A549 (cell line): ENCODE data around the gene TTC34. TPM values are rescaled to one million over a fixed set of nuclear protein-coding genes. Genes with fewer than 3 reads are reported as not detected.

Source experiments
- ATAC-seq, 2 experiments: fragments of 200-7000 bp in 1 of 2; fragments of >200 bp in 1 of 2; cut with Nextera tagmentation in 1 of 2; cut with Tn5 transposase in 1 of 2; 3 replicates each; pipeline versions ENCODE4 v1.8.0 to v1.9.1; 2018 to 2020; ENCODE audit warnings: mild to moderate bottlenecking in 1 of 2, moderate library complexity in 1 of 2
- CTCF ChIA-PET: fragments of 300-600 bp; sonication (Branson Sonifier 250); formaldehyde crosslinking; extraction: SDS; loops from one replicate; lab custom pipeline; 2021; ENCODE audit warnings: antibody characterized with exemption, inconsistent platforms; lab: Yijun Ruan, JAX
- POLR2A ChIA-PET: fragments of 350-600 bp; formaldehyde crosslinking; extraction: SDS; loops from one replicate; lab custom pipeline; 2021; ENCODE audit warnings: antibody characterized with exemption, inconsistent platforms; lab: Yijun Ruan, JAX
- DNase-seq, 2 experiments: peaks; one replicate each; pipeline versions ENCODE4 v3.0.0 to v3.0.0-alpha.2; 2011 to 2016; ENCODE audit warnings: low read depth in 1 of 2, low spot score in 1 of 2
- FAIRE-seq: peaks from 2 replicates; lab custom pipeline; 2011; peaks lifted over from hg19 to GRCh38; lab: Jason Lieb, UNC
- H3K27ac ChIP-seq, 2 experiments: fragments of >200 bp; sonication (Bioruptor Twin); formaldehyde crosslinking; 3 replicates each; pipeline ENCODE4 v1.5.1; 2016 to 2017
- H3K4me1 ChIP-seq: fragments of >200 bp; sonication (Bioruptor Twin); formaldehyde crosslinking; 3 replicates; pipeline ENCODE4 v1.6.1; 2016
- H3K4me2 ChIP-seq: fragments of >200 bp; sonication (Bioruptor Twin); formaldehyde crosslinking; 3 replicates; pipeline ENCODE4 v1.6.1; 2016
- H3K4me3 ChIP-seq: fragments of >200 bp; sonication (Bioruptor Twin); formaldehyde crosslinking; 3 replicates; pipeline ENCODE4 v1.5.1; 2016
- H3K9me3 ChIP-seq: fragments of >200 bp; sonication (Bioruptor Twin); formaldehyde crosslinking; 3 replicates; pipeline ENCODE4 v1.6.1; 2016
- ATOH8 ChIP-seq: fragments of 250-450 bp; sonication (Bioruptor Pico); IDR thresholded peaks from 2 replicates; pipeline ENCODE4 v1.5.0; 2020; ENCODE audit warnings: low read depth, mild to moderate bottlenecking, moderate library complexity
- CBX8 ChIP-seq: fragments of 200-600 bp; sonication (generic); IDR thresholded peaks from 2 replicates; pipeline ENCODE4 v1.6.1; 2016
- CHD4 ChIP-seq: fragments of 200-600 bp; sonication (generic); IDR thresholded peaks from 2 replicates; pipeline ENCODE4 v1.6.1; 2016; ENCODE audit warnings: antibody characterized with exemption, mild to moderate bottlenecking, borderline replicate concordance
- CTCF ChIP-seq: fragments of >200 bp; sonication (Bioruptor Twin); formaldehyde crosslinking; IDR thresholded peaks from 3 replicates; pipeline ENCODE4 v1.5.1; 2016
- EHF ChIP-seq: fragments of 250-450 bp; sonication (Bioruptor Pico); IDR thresholded peaks from 2 replicates; pipeline ENCODE4 v1.5.0; 2020; ENCODE audit warnings: mild to moderate bottlenecking
- EHMT2 ChIP-seq: fragments of 200-600 bp; sonication (generic); IDR thresholded peaks from 2 replicates; pipeline ENCODE4 v1.6.1; 2016; ENCODE audit warnings: antibody characterized with exemption, low read depth, mild to moderate bottlenecking, moderate library complexity
- ELK1 ChIP-seq: fragments of 150-350 bp; IDR thresholded peaks from 2 replicates; pipeline ENCODE4 v1.6.1; 2014; ENCODE audit warnings: low read depth, mild to moderate bottlenecking, low read length
- ESRRA ChIP-seq: fragments of 150-350 bp; IDR thresholded peaks from 2 replicates; pipeline ENCODE4 v1.6.1; 2014; ENCODE audit warnings: mild to moderate bottlenecking, low read length, borderline replicate concordance
- FOSL2 ChIP-seq, 2 experiments: fragments of 450-650 bp in 1 of 2; fragments of >200 bp in 1 of 2; sonication (Bioruptor Twin) in 1 of 2; formaldehyde crosslinking; IDR thresholded peaks; 2 replicates each; pipeline versions ENCODE4 v1.5.0 to v1.6.1; 2016 to 2020; ENCODE audit warnings: mild to moderate bottlenecking in 1 of 2, moderate library complexity in 1 of 2
- FOXS1 ChIP-seq: fragments of 250-450 bp; sonication (Bioruptor Pico); IDR thresholded peaks from 2 replicates; pipeline ENCODE4 v1.5.0; 2020; ENCODE audit warnings: mild to moderate bottlenecking, moderate library complexity
- HES2 ChIP-seq: fragments of >200 bp; sonication (Bioruptor Twin); formaldehyde crosslinking; IDR thresholded peaks from 2 replicates; pipeline ENCODE4 v1.6.1; 2016
- HOXB5 ChIP-seq: fragments of 250-450 bp; sonication (Bioruptor Pico); IDR thresholded peaks from 2 replicates; pipeline ENCODE4 v1.5.0; 2020; ENCODE audit warnings: mild to moderate bottlenecking, moderate library complexity
- JUN ChIP-seq, 2 experiments: fragments of >200 bp; sonication (Bioruptor Twin); formaldehyde crosslinking; IDR thresholded peaks; 2 replicates in 1 of 2; 3 replicates in 1 of 2; pipeline ENCODE4 v1.6.1; 2016 to 2017
- JUNB ChIP-seq: fragments of >200 bp; sonication (Bioruptor Twin); formaldehyde crosslinking; IDR thresholded peaks from 2 replicates; pipeline ENCODE4 v1.6.1; 2016
- KDM5A ChIP-seq: fragments of 200-600 bp; sonication (generic); IDR thresholded peaks from 2 replicates; pipeline ENCODE4 v1.6.1; 2016; ENCODE audit warnings: antibody characterized with exemption, mild to moderate bottlenecking
- MAX ChIP-seq: IDR thresholded peaks from 2 replicates; pipeline ENCODE4 v1.6.1; 2012
- MAZ ChIP-seq: fragments of 150-350 bp; IDR thresholded peaks from 2 replicates; pipeline ENCODE4 v1.6.1; 2014; ENCODE audit warnings: antibody characterized with exemption, low read depth, low read length, borderline replicate concordance
- MYC ChIP-seq: IDR thresholded peaks from 2 replicates; pipeline ENCODE4 v1.6.1; 2012; ENCODE audit warnings: mild to moderate bottlenecking, inconsistent platforms, low read length, improper control_type of control experiment, borderline replicate concordance
- NPAS2 ChIP-seq: fragments of 250-450 bp; sonication (Bioruptor Pico); IDR thresholded peaks from 2 replicates; pipeline ENCODE4 v1.8.0; 2022; ENCODE audit warnings: mild to moderate bottlenecking, moderate library complexity, borderline replicate concordance
- PHF8 ChIP-seq: fragments of 200-600 bp; sonication (generic); IDR thresholded peaks from 2 replicates; pipeline ENCODE4 v1.6.1; 2016; ENCODE audit warnings: low read depth, mild to moderate bottlenecking, antibody characterized with exemption, moderate library complexity, borderline replicate concordance
- POLR2AphosphoS2 ChIP-seq: conservative IDR thresholded peaks from 2 replicates; pipeline ENCODE4 v1.6.1; 2012; ENCODE audit warnings: low read length, improper control_type of control experiment, inconsistent platforms
- RCOR1 ChIP-seq: fragments of 150-350 bp; IDR thresholded peaks from 2 replicates; pipeline ENCODE4 v1.6.1; 2014; ENCODE audit warnings: antibody characterized with exemption, low read length, low read depth
- RFX5 ChIP-seq: fragments of 450-650 bp; IDR thresholded peaks from 2 replicates; pipeline ENCODE4 v1.7.1; 2014; ENCODE audit warnings: antibody characterized with exemption, mild to moderate bottlenecking, moderate library complexity
- TFCP2L1 ChIP-seq: fragments of 250-450 bp; sonication (Bioruptor Pico); IDR thresholded peaks from 2 replicates; pipeline ENCODE4 v1.5.0; 2021; ENCODE audit warnings: mild to moderate bottlenecking
- TP53 ChIP-seq: fragments of 250-450 bp; sonication (Bioruptor Pico); IDR thresholded peaks from 2 replicates; pipeline ENCODE4 v1.5.0; 2021; ENCODE audit warnings: mild to moderate bottlenecking, moderate library complexity
- ZC3H11A ChIP-seq: fragments of 450-650 bp; IDR thresholded peaks from 2 replicates; pipeline ENCODE4 v1.6.1; 2014; ENCODE audit warnings: antibody characterized with exemption, mild to moderate bottlenecking
- ZNF302 ChIP-seq: fragments of 250-450 bp; sonication (Bioruptor Pico); IDR thresholded peaks from 2 replicates; pipeline ENCODE4 v1.9.0; 2021; ENCODE audit warnings: inconsistent platforms, mild to moderate bottlenecking, moderate library complexity
- ZSCAN20 ChIP-seq: fragments of 250-450 bp; sonication (Bioruptor Pico); IDR thresholded peaks from 2 replicates; pipeline ENCODE4 v1.8.0; 2022; ENCODE audit warnings: mild to moderate bottlenecking, moderate library complexity
- WGBS: methylation state at CpG from one replicate; pipeline ENCODE4 v1.1.6; 2017; ENCODE audit errors: missing lambda C conversion rate; 5-methylcytosine and 5-hydroxymethylcytosine counted together
- polyA plus RNA-seq, 4 experiments: library from polyadenylated mRNA; depleted of rRNA in 3 of 4; stranded (reverse); fragments of >200 nt; fragmentation: RNase III in 1 of 4; extraction: RNeasy Plus Mini Kit Qiagen cat#74134 plus additional on column Dnase treatment in 1 of 4; gene quantifications; 2 replicates in 3 of 4; 3 replicates in 1 of 4; pipeline ENCODE4 v1.2.3, GENCODE V29; 2011 to 2017

Gene TTC34
- polyA plus RNA-seq, 2 of the 4 experiments (the other 2 are of a cell fraction): 0.04 to 0.05 TPM

- DNase-seq (no peak), FAIRE-seq (no peak), ATAC-seq (peak in 1 of 2 experiments; percentile 42; a peak in 2 of 6 replicates)
- H3K4me2 ChIP-seq: peak overlapping the region; percentile 45; the same call in 2 of the 3 replicates
- WGBS: no CpG with 5 or more reads among the region's 64 CpGs
- CTCF ChIA-PET: interaction anchor here (0.7 kb wide), 1 partner anchor 11 kb away, joined by 3 read pairs; no protein-coding TSS in a partner anchor
- no peak overlapping the region for H3K4me3 ChIP-seq
- POLR2A ChIA-PET: no interaction called here
- H3K9me3 ChIP-seq: no peaks in the 10 kb centered on the region
- no peaks in the 10 kb centered on the region for H3K4me1 ChIP-seq
- H3K27ac ChIP-seq: no peak overlapping the region
- TF ChIP-seq HOXB5 (CRISPR knock-in tag) (no peak), FOXS1 (no peak), JUN (IDR thresholded peaks at IDR 0.05) (no peak), ZSCAN20 (CRISPR knock-in tag) (no peak), NPAS2 (no peak), MAZ (no peak), CTCF (no peak), CHD4 (no peak), KDM5A (no peak), TP53 (CRISPR knock-in tag) (no peak), ZNF302 (CRISPR knock-in tag) (no peak), HES2 (no peak)
Measured at GRCh38 chr1:2628933-2629626, 172.4 kb downstream of the TTC34 start.

GRCh38 chr1:2628191-2628932 is 173.1 kb downstream of the TTC34 start:
- 0% methylated on average over 6 of the region's 46 CpGs for WGBS
- DNase-seq (no peak), ATAC-seq (peak in 1 of 2 experiments; percentile 67; a peak in 3 of 6 replicates), FAIRE-seq (no peak)
- Histone ChIP-seq H3K4me2 (peak overlapping the region; percentile 45; the same call in 2 of the 3 replicates), H3K27ac (no peak overlapping the region), H3K4me1 (no peaks in the 10 kb centered on the region)
- no peak for TF ChIP-seq POLR2AphosphoS2
- TF ChIP-seq HOXB5 (CRISPR knock-in tag): no peak
- TF ChIP-seq MYC: no peak
- TF ChIP-seq ZC3H11A: no peak
- TF ChIP-seq, all 56 proteins: peak for 0
- ChIA-PET POLR2A (no interaction called here), CTCF (no interaction called here)
- Histone ChIP-seq H3K9me3 (no peaks in the 10 kb centered on the region), H3K4me3 (no peak overlapping the region)

- ChIA-PET CTCF (no interaction called here), POLR2A (no interaction called here)
- WGBS: 0% methylated on average over 3 of the region's 6 CpGs
- ATAC-seq: peak in 1 of 2 experiments; percentile 32; a peak in 3 of 6 replicates
- H3K4me1 ChIP-seq: no peaks in the 10 kb centered on the region
- no peak for FAIRE-seq
- no peak overlapping the region for H3K27ac ChIP-seq
- no peak overlapping the region for H3K4me2 ChIP-seq
- no peak for DNase-seq
- H3K9me3 ChIP-seq: no peaks in the 10 kb centered on the region
- no peak overlapping the region for H3K4me3 ChIP-seq
- TF ChIP-seq CBX8: no peak
- no peak for TF ChIP-seq ZNF302 (CRISPR knock-in tag)
- TF ChIP-seq ATOH8 (CRISPR knock-in tag): no peak
- no peak for TF ChIP-seq JUNB
- no peak for TF ChIP-seq HES2
- TF ChIP-seq MAX: no peak
- no peak for TF ChIP-seq PHF8
- no peak for TF ChIP-seq HOXB5 (CRISPR knock-in tag)
- no peak for TF ChIP-seq ELK1
- no peak for TF ChIP-seq EHF (CRISPR knock-in tag)
- TF ChIP-seq TFCP2L1: no peak
- no peak for TF ChIP-seq EHMT2
- TF ChIP-seq ESRRA: no peak
- TF ChIP-seq FOSL2 (IDR thresholded peaks at IDR 0.05): no peak
- no peak for TF ChIP-seq FOSL2 (CRISPR knock-in tag; IDR thresholded peaks at IDR 0.05)
- no peak for TF ChIP-seq RCOR1
- no peak for TF ChIP-seq RFX5
Measured at GRCh38 chr1:2627746-2628145, 173.7 kb downstream of the TTC34 start.
